ENCODE measurements around the gene ACADL. TPM values are rescaled to one million over a fixed set of nuclear protein-coding genes. Genes with fewer than 3 reads are reported as not detected.
A peak's percentile ranks its signal among the peaks of the same experiment; 100 is the strongest.
"Not testable (repeated sequence)": the region's sequence is repeated elsewhere in the genome, so short reads cannot be mapped to it uniquely, and the experiment has no call there.

ACADL gene
- total RNA-seq, 2 experiments from 2014 or later, result not detected

DNA sequence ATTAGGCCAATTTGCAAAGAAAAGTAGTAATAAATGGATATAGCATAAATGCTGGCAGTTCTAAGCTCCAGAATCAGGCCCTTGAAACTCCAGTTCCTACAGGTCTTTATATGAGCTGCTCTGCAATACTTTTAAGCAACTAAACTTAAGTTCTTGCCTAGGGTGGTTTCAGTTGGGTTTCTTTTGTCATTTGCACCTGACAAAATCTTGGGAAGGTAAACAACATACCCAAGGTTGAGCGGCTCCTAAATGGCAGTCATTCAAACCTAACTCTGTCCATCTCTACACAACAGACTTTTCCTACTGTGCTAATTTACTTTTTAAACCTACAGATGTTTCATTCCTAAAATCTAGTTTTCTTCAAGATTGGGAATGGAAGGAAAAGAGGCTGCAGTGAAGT lies 44.8 kb downstream of the ACADL start:
- peaks cover 0 to 13% of the 10 kb centered on the region in 2 experiments for H3K9me3 ChIP-seq (ENCODE audit: control insufficient read depth in 1 of 2, insufficient read depth in 1 of 2, low read length in 2 of 2)
- intact Hi-C loops (cut with DNase I, micrococcal nuclease), result no loop called here
- H3K27me3 Mint-ChIP-seq, result no peaks in the 10 kb centered on the region
- POLR2A ChIA-PET, result interaction anchor here (2.6 kb wide), 1 partner anchor 9 kb away, joined by 17 read pairs; the partner anchor contains the start of gene KANSL1L
- peaks cover 27% of the 10 kb centered on the region for H3K4me1 Mint-ChIP-seq (ENCODE audit: low read depth)
- H3K27ac Mint-ChIP-seq, result peak overlapping the region; percentile 7
- H3K4me1 ChIP-seq (ENCODE audit: insufficient read depth, low read length), result peaks cover 13% of the 10 kb centered on the region
- H3K27me3 ChIP-seq (ENCODE audit: control insufficient read depth in 1 of 2, insufficient read depth in 2 of 2, low read length in 2 of 2), result peaks cover 0 to 4% of the 10 kb centered on the region in 2 experiments
- CTCF ChIA-PET, result interaction anchor here (1.1 kb wide), 1 partner anchor 19 kb away, joined by 3 read pairs; no protein-coding TSS in a partner anchor
- no peak overlapping the region for H3K27ac ChIP-seq (ENCODE audit: low read depth in 1 of 2, low read length in 2 of 2)
- TF ChIP-seq, protein P1, sequence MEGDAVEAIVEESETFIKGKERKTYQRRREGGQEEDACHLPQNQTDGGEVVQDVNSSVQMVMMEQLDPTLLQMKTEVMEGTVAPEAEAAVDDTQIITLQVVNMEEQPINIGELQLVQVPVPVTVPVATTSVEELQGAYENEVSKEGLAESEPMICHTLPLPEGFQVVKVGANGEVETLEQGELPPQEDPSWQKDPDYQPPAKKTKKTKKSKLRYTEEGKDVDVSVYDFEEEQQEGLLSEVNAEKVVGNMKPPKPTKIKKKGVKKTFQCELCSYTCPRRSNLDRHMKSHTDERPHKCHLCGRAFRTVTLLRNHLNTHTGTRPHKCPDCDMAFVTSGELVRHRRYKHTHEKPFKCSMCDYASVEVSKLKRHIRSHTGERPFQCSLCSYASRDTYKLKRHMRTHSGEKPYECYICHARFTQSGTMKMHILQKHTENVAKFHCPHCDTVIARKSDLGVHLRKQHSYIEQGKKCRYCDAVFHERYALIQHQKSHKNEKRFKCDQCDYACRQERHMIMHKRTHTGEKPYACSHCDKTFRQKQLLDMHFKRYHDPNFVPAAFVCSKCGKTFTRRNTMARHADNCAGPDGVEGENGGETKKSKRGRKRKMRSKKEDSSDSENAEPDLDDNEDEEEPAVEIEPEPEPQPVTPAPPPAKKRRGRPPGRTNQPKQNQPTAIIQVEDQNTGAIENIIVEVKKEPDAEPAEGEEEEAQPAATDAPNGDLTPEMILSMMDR (IDR thresholded peaks at IDR 0.05), result no peak
- no peaks in the 10 kb centered on the region for H3K36me3 ChIP-seq (ENCODE audit: insufficient read depth, low read length)
- ATAC-seq (ENCODE audit: poor library complexity) (no peak), DNase-seq (no peak)
- H3K4me3 ChIP-seq (ENCODE audit: low read length), result no peak overlapping the region
- peaks cover 29% of the 10 kb centered on the region for H3K36me3 Mint-ChIP-seq (ENCODE audit: low read depth)
- peaks cover 18% of the 10 kb centered on the region for H3K9me3 Mint-ChIP-seq
- H3K4me3 Mint-ChIP-seq, result no peak overlapping the region

DNA sequence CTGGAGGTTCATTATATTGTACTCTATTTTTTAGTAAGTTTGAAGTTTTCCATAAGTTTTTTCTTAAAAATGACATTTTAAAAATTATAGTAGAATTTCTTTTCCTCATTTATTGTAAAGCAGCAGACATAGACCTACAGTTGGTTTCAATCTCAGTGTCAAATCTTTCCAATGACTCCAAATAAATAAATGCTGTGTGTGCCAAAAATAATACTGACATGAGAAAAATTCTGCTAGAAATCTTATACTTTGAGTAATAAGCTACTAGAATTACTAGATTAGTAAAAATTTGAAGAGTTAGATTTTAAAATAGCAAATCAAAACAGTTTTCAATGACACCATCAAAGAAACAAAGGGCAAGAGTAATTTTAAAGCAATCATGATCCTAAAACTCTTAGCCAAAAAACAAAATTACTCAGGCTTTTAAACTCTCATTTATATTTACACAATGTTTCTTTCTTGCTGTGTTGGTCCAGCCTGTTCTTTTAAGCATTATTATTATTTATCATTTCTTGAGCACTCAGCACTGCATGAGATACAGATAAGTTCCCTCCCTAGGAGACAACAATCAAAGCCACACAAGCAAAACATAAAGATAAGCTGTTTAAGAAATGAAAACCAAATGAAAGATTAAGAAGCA lies 45.8 kb downstream of the ACADL start:
- Mint-ChIP-seq H3K9me3 (peaks cover 15% of the 10 kb centered on the region), H3K4me1 (ENCODE audit: low read depth) (peaks cover 27% of the 10 kb centered on the region), H3K4me3 (no peak overlapping the region), H3K27me3 (no peaks in the 10 kb centered on the region), H3K36me3 (ENCODE audit: low read depth) (peaks cover 23% of the 10 kb centered on the region), H3K27ac (peak overlapping the region; percentile 7)
- intact Hi-C loops (cut with DNase I, micrococcal nuclease), result loop anchor here in 1 of 2 experiments (10.0 kb wide), 1 partner anchor 295 kb away; the partner anchor contains the start of gene LANCL1
- Histone ChIP-seq H3K9me3 (ENCODE audit: control insufficient read depth in 1 of 2, insufficient read depth in 1 of 2, low read length in 2 of 2) (peaks cover 0 to 3% of the 10 kb centered on the region in 2 experiments), H3K27me3 (ENCODE audit: control insufficient read depth in 1 of 2, insufficient read depth in 2 of 2, low read length in 2 of 2) (peaks cover 0 to 4% of the 10 kb centered on the region in 2 experiments), H3K4me1 (ENCODE audit: insufficient read depth, low read length) (peaks cover 13% of the 10 kb centered on the region), H3K4me3 (ENCODE audit: low read length) (no peak overlapping the region), H3K36me3 (ENCODE audit: insufficient read depth, low read length) (no peaks in the 10 kb centered on the region), H3K27ac (ENCODE audit: low read depth in 1 of 2, low read length in 2 of 2) (no peak overlapping the region)
- DNase-seq (no peak), ATAC-seq (ENCODE audit: poor library complexity) (no peak)
- POLR2A ChIA-PET, result no interaction called here
- TF ChIP-seq, protein P1 (IDR thresholded peaks at IDR 0.05), result no peak
- CTCF ChIA-PET, result interaction anchor here (1.1 kb wide), 1 partner anchor 18 kb away, joined by 3 read pairs; no protein-coding TSS in a partner anchor

- intact Hi-C loops (cut with DNase I, micrococcal nuclease), result loop anchor here (2.0 to 10.0 kb wide), 2 partner anchors 297 to 303 kb away; partner anchors contain the start of gene LANCL1 (in 1 of the 2)
- CTCF ChIA-PET, result no interaction called here
Measured at GRCh38 chr2:210177769-210178168, 47.5 kb downstream of the ACADL start.

GRCh38 chr2:210177115-210177514 lies 48.1 kb downstream of the ACADL start:
- H3K4me1 ChIP-seq (ENCODE audit: insufficient read depth, low read length), result peaks cover 14% of the 10 kb centered on the region
- H3K27me3 Mint-ChIP-seq; H3K27me3 ChIP-seq (ENCODE audit: control insufficient read depth in 1 of 2, insufficient read depth in 2 of 2, low read length in 2 of 2); H3K4me3 Mint-ChIP-seq; H3K4me3 ChIP-seq (ENCODE audit: low read length); H3K27ac Mint-ChIP-seq; DNase-seq; CTCF ChIA-PET; POLR2A ChIA-PET; H3K27ac ChIP-seq (ENCODE audit: low read depth in 1 of 2, low read length in 2 of 2); H3K36me3 ChIP-seq (ENCODE audit: insufficient read depth, low read length); H3K9me3 Mint-ChIP-seq; ATAC-seq (ENCODE audit: poor library complexity); H3K36me3 Mint-ChIP-seq (ENCODE audit: low read depth); H3K9me3 ChIP-seq (ENCODE audit: control insufficient read depth in 1 of 2, insufficient read depth in 1 of 2, low read length in 2 of 2): not testable (repeated sequence)
- intact Hi-C loops (cut with DNase I, micrococcal nuclease), result loop anchor here (2.0 to 10.0 kb wide), 2 partner anchors 298 to 304 kb away; partner anchors contain the start of gene LANCL1 (in 1 of the 2)
- H3K4me1 Mint-ChIP-seq (ENCODE audit: low read depth), result peaks cover 32% of the 10 kb centered on the region

More at GRCh38 chr2:210177769-210178168, 47.5 kb downstream of the ACADL start:
- Mint-ChIP-seq H3K27me3 (no peaks in the 10 kb centered on the region), H3K4me3 (no peak overlapping the region), H3K36me3 (ENCODE audit: low read depth) (peaks cover 10% of the 10 kb centered on the region), H3K4me1 (ENCODE audit: low read depth) (peaks cover 29% of the 10 kb centered on the region), H3K9me3 (peaks cover 5% of the 10 kb centered on the region), H3K27ac (no peak overlapping the region)
- ATAC-seq (ENCODE audit: poor library complexity) (no peak), DNase-seq (no peak)
- Histone ChIP-seq H3K27me3 (ENCODE audit: control insufficient read depth in 1 of 2, insufficient read depth in 2 of 2, low read length in 2 of 2) (peaks cover 0 to 4% of the 10 kb centered on the region in 2 experiments), H3K27ac (ENCODE audit: low read depth in 1 of 2, low read length in 2 of 2) (no peak overlapping the region), H3K4me1 (ENCODE audit: insufficient read depth, low read length) (peaks cover 13% of the 10 kb centered on the region), H3K4me3 (ENCODE audit: low read length) (no peak overlapping the region), H3K9me3 (ENCODE audit: control insufficient read depth in 1 of 2, insufficient read depth in 1 of 2, low read length in 2 of 2) (no peaks in the 10 kb centered on the region), H3K36me3 (ENCODE audit: insufficient read depth, low read length) (no peaks in the 10 kb centered on the region)
- TF ChIP-seq, protein P1 (IDR thresholded peaks at IDR 0.05), result no peak
- POLR2A ChIA-PET, result no interaction called here

Data from CD4-positive, alpha-beta T cell (primary cell).